Uterus (tissue), 2 donors: Measurements from ENCODE around the gene EME2.

Experiments used
- POLR2A ChIP-seq, 2 donors: fragments of 450-650 bp; IDR thresholded peaks; one replicate each; pipeline ENCODE4 v1.6.1; 2016; ENCODE audit warnings: antibody characterized with exemption in 2 of 2, mild to moderate bottlenecking in 1 of 2, moderate library complexity in 1 of 2
- TF ChIP-seq, protein P1 (sequence below), 4 experiments: fragments of 200-600 bp in 2 of 4; fragments of 450-650 bp in 2 of 4; sonication (generic) in 2 of 4; IDR thresholded peaks; one replicate each; pipeline ENCODE4 v1.5.1; 2016 to 2019; ENCODE audit warnings: antibody characterized with exemption in 4 of 4, mild to moderate bottlenecking in 2 of 4, moderate library complexity in 1 of 4

DNA sequence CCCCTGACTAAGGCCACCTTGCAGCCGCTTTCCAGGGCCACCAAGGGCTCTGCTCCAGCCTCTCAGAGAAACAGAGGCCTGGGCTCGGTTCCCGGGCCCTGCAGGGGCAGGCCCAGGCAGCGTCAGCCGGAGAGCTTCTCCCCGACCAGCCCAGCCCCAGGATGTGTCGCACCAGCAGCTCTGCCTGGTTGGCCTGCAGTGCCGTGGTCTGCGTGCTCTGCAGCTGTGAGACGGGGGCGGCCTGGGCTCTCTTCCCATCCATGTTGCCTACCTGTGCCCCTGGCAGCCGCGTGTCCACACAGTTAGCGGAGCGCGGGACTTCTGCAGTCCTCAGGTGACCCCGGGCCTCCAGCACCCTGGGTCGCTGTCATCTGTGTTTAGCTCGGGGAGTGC, 16.1 kb downstream of the EME2 start:
- no peak for TF ChIP-seq POLR2A (IDR thresholded peaks at IDR 0.05)
- TF ChIP-seq, protein P1, sequence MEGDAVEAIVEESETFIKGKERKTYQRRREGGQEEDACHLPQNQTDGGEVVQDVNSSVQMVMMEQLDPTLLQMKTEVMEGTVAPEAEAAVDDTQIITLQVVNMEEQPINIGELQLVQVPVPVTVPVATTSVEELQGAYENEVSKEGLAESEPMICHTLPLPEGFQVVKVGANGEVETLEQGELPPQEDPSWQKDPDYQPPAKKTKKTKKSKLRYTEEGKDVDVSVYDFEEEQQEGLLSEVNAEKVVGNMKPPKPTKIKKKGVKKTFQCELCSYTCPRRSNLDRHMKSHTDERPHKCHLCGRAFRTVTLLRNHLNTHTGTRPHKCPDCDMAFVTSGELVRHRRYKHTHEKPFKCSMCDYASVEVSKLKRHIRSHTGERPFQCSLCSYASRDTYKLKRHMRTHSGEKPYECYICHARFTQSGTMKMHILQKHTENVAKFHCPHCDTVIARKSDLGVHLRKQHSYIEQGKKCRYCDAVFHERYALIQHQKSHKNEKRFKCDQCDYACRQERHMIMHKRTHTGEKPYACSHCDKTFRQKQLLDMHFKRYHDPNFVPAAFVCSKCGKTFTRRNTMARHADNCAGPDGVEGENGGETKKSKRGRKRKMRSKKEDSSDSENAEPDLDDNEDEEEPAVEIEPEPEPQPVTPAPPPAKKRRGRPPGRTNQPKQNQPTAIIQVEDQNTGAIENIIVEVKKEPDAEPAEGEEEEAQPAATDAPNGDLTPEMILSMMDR (IDR thresholded peaks at IDR 0.05), result no peak
